Vagina (tissue), 2 donors: Measurements from ENCODE around the gene GBX1.

ENCODE experiments used
- POLR2A ChIP-seq, 2 donors: fragments of 450-650 bp; IDR thresholded peaks; one replicate each; pipeline ENCODE4 v1.6.1; 2017; ENCODE audit warnings: antibody characterized with exemption in 2 of 2, mild to moderate bottlenecking in 2 of 2, moderate library complexity in 2 of 2
- POLR2AphosphoS5 ChIP-seq, 2 donors: sonication (generic); formaldehyde crosslinking; IDR thresholded peaks; one replicate each; pipeline ENCODE4 v1.9.0; 2017; ENCODE audit warnings: antibody characterized with exemption in 2 of 2, mild to moderate bottlenecking in 2 of 2, low read depth in 1 of 2; ENCODE audit not compliant: insufficient read depth in 1 of 2
- TF ChIP-seq, protein P1 (sequence below), 3 experiments: fragments of 450-650 bp in 2 of 3; fragments of 200-600 bp in 1 of 3; sonication (generic) in 1 of 3; IDR thresholded peaks; one replicate each; pipeline ENCODE4 v1.5.1; 2017 to 2019; ENCODE audit warnings: antibody characterized with exemption in 3 of 3, mild to moderate bottlenecking in 2 of 3, moderate library complexity in 2 of 3

DNA sequence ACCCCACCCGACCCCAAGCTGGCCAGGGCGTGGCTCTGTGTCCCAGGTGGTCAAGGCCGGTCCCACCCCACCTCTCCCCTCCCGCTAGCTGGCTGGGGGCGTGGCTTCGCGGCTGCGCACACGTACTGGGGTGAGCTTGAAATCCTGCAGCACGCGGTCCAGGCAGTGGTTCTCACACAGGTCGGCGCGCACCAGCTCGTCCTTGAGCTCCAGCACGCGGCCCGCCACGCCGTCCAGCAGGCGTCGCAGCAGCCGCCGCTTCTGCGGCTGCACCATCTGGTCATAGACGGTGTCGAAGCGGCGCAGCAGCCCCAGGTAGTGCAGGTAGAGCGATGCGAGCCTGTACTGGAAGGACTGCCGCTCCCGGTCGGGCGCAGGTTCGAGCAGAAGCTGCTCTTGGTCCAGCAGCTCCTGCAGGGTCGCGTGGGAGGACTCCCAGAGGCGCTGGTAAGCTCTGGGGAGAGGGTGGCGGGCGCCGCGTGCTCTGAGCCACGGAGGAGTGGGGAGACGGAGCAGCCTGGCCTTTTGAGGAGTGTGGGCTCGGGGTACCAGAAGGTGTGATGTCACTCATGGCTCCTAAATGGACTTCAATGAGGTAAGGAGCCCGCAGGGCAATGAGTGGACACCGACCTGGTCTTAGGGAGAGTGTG lies 37.0 kb upstream of the GBX1 start:
- TF ChIP-seq, protein P1, sequence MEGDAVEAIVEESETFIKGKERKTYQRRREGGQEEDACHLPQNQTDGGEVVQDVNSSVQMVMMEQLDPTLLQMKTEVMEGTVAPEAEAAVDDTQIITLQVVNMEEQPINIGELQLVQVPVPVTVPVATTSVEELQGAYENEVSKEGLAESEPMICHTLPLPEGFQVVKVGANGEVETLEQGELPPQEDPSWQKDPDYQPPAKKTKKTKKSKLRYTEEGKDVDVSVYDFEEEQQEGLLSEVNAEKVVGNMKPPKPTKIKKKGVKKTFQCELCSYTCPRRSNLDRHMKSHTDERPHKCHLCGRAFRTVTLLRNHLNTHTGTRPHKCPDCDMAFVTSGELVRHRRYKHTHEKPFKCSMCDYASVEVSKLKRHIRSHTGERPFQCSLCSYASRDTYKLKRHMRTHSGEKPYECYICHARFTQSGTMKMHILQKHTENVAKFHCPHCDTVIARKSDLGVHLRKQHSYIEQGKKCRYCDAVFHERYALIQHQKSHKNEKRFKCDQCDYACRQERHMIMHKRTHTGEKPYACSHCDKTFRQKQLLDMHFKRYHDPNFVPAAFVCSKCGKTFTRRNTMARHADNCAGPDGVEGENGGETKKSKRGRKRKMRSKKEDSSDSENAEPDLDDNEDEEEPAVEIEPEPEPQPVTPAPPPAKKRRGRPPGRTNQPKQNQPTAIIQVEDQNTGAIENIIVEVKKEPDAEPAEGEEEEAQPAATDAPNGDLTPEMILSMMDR (IDR thresholded peaks at IDR 0.05) = no peak
- TF ChIP-seq POLR2A (IDR thresholded peaks at IDR 0.05) (no peak), POLR2AphosphoS5 (IDR thresholded peaks at IDR 0.05; ENCODE audit: insufficient read depth in 1 of 2, low read depth in 1 of 2) (no peak)
